Stimulated activated CD4-positive, alpha-beta T cell treated with anti-CD3 and anti-CD28 coated beads, Interleukin-2, amount 100 ng/mL, for 48 hours (primary cell): ENCODE measurements around the gene GNRH2.
"Not testable (repeated sequence)": the region's sequence is repeated elsewhere in the genome, so short reads cannot be mapped to it uniquely, and the experiment has no call there.

Source experiments
- DNase-seq, 2 donors: peaks; one replicate each; pipeline ENCODE4 v3.0.0-alpha.2; 2020

The GNRH2 gene

GRCh38 chr20:3043322-3043721 is at the start of gene GNRH2:
Gene GNRH2 (plus strand): TSS chr20:3043622. CDS start chr20:3044415, 793 bp downstream.
- no peak for DNase-seq

GRCh38 chr20:2995796-2996195 is 47.6 kb upstream of the GNRH2 start:
- DNase-seq, result no peak

- DNase-seq, result no peak
These were observed 44.7 kb upstream of the GNRH2 start for GRCh38 chr20:2998728-2999127.

- no peak for DNase-seq
These were observed 42.4 kb upstream of the GNRH2 start for GRCh38 chr20:3000852-3001523.

GRCh38 chr20:3003416-3003815 is 40.0 kb upstream of the GNRH2 start:
- DNase-seq, result no peak

- DNase-seq, result no peak
These were observed 32.3 kb upstream of the GNRH2 start for GRCh38 chr20:3010985-3011723.

- DNase-seq, result peak; percentile 32
These were observed 31.7 kb upstream of the GNRH2 start for GRCh38 chr20:3011752-3012151.

GRCh38 chr20:3013771-3014170 is 29.7 kb upstream of the GNRH2 start:
- no peak for DNase-seq

GRCh38 chr20:3014179-3014578 is 29.2 kb upstream of the GNRH2 start:
- DNase-seq, result peak in 1 of 2 donors; percentile 32

- DNase-seq, result peak; percentile 28 to 35
These were observed 28.8 kb upstream of the GNRH2 start for GRCh38 chr20:3014662-3015061.

- DNase-seq, result not testable (repeated sequence)
These were observed 28.1 kb upstream of the GNRH2 start for GRCh38 chr20:3015302-3015701.

GRCh38 chr20:3021327-3021726 is 22.1 kb upstream of the GNRH2 start:
- DNase-seq, result no peak

GRCh38 chr20:3021777-3022176 is 21.6 kb upstream of the GNRH2 start:
- no peak for DNase-seq

GRCh38 chr20:3022559-3023490 is 20.6 kb upstream of the GNRH2 start:
- DNase-seq, result not testable (repeated sequence)

- DNase-seq, result no peak
These were observed 15.4 kb upstream of the GNRH2 start for GRCh38 chr20:3027987-3028386.

GRCh38 chr20:3031524-3032147 is 11.8 kb upstream of the GNRH2 start:
- no peak for DNase-seq

GRCh38 chr20:3032624-3033023 is 10.8 kb upstream of the GNRH2 start:
- DNase-seq, result no peak

- DNase-seq, result no peak
These were observed 5.8 kb upstream of the GNRH2 start for GRCh38 chr20:3037654-3038053.

- no peak for DNase-seq
These were observed 5.0 kb upstream of the GNRH2 start for GRCh38 chr20:3038454-3038853.

GRCh38 chr20:3039426-3039825 is 4.0 kb upstream of the GNRH2 start:
- no peak for DNase-seq

GRCh38 chr20:3040086-3040485 is 3.3 kb upstream of the GNRH2 start:
- DNase-seq, result no peak

- no peak for DNase-seq
These were observed 1.5 kb upstream of the GNRH2 start for GRCh38 chr20:3041854-3042409.

GRCh38 chr20:3042625-3043024 is 797 bp upstream of the GNRH2 start:
- no peak for DNase-seq
